Measurements from ENCODE around the gene TARBP2. TPM values are rescaled to one million over a fixed set of nuclear protein-coding genes. Genes with fewer than 3 reads are reported as not detected.
A peak's percentile ranks its signal among the peaks of the same experiment; 100 is the strongest.

Gene TARBP2
- total RNA-seq, 2 donors from 2014 or later: 21.7 to 44.0 TPM

- Mint-ChIP-seq H3K4me3 (peak overlapping the region; percentile 86), H3K27me3 (no peaks in the 10 kb centered on the region), H3K9me3 (no peaks in the 10 kb centered on the region), H3K27ac (peak overlapping the region; percentile 82), H3K4me1 (peaks cover 22% of the 10 kb centered on the region), H3K36me3 (ENCODE audit: low read depth) (no peaks in the 10 kb centered on the region)
- ATAC-seq (replicated peaks): no peak
These were observed 3.6 kb upstream of the TARBP2 start for GRCh38 chr12:53497461-53497860.

- no peak for ATAC-seq (replicated peaks)
- Mint-ChIP-seq H3K36me3 (ENCODE audit: low read depth) (no peaks in the 10 kb centered on the region), H3K27ac (peak overlapping the region; percentile 82), H3K9me3 (no peaks in the 10 kb centered on the region), H3K4me3 (peak overlapping the region; percentile 86), H3K4me1 (peaks cover 19% of the 10 kb centered on the region), H3K27me3 (no peaks in the 10 kb centered on the region)
These were observed 2.9 kb upstream of the TARBP2 start for GRCh38 chr12:53498235-53498630.

GRCh38 chr12:53499266-53500141, 1.6 kb upstream of the TARBP2 start, which contains the start of gene MAP3K12:
Gene MAP3K12 (minus strand): TSS chr12:53499458. CDS start chr12:53487391, 12,067 bp downstream.
- no peaks in the 10 kb centered on the region for H3K9me3 Mint-ChIP-seq
- peaks cover 10% of the 10 kb centered on the region for H3K4me1 Mint-ChIP-seq
- peak; percentile 14 for ATAC-seq (replicated peaks)
- H3K36me3 Mint-ChIP-seq (ENCODE audit: low read depth): peaks cover 4% of the 10 kb centered on the region
- peak within 1 kb of the TSS; percentile 85 for H3K27ac Mint-ChIP-seq
- H3K4me3 Mint-ChIP-seq: peak within 1 kb of the TSS; percentile 86
- no peaks in the 10 kb centered on the region for H3K27me3 Mint-ChIP-seq

- peaks cover 10% of the 10 kb centered on the region for H3K4me1 Mint-ChIP-seq
- H3K27me3 Mint-ChIP-seq: no peaks in the 10 kb centered on the region
- peak overlapping the region; percentile 85 for H3K27ac Mint-ChIP-seq
- H3K36me3 Mint-ChIP-seq (ENCODE audit: low read depth): peaks cover 11% of the 10 kb centered on the region
- peak overlapping the region; percentile 86 for H3K4me3 Mint-ChIP-seq
- H3K9me3 Mint-ChIP-seq: no peaks in the 10 kb centered on the region
- ATAC-seq (replicated peaks): no peak
These were observed 824 bp upstream of the TARBP2 start for GRCh38 chr12:53500142-53500775.

- ATAC-seq (replicated peaks): no peak
- peak overlapping the region; percentile 85 for H3K27ac Mint-ChIP-seq
- H3K4me3 Mint-ChIP-seq: peak overlapping the region; percentile 86
- H3K4me1 Mint-ChIP-seq: peaks cover 10% of the 10 kb centered on the region
- H3K9me3 Mint-ChIP-seq: no peaks in the 10 kb centered on the region
- H3K36me3 Mint-ChIP-seq (ENCODE audit: low read depth): peaks cover 25% of the 10 kb centered on the region
- H3K27me3 Mint-ChIP-seq: no peaks in the 10 kb centered on the region
These were observed 615 bp downstream of the TARBP2 start for GRCh38 chr12:53501615-53502181.

GRCh38 chr12:53502331-53502730, 1.2 kb downstream of the TARBP2 start:
- ATAC-seq (replicated peaks): no peak
- H3K4me3 Mint-ChIP-seq: peak overlapping the region; percentile 86
- H3K36me3 Mint-ChIP-seq (ENCODE audit: low read depth): peaks cover 31% of the 10 kb centered on the region
- H3K4me1 Mint-ChIP-seq: peaks cover 10% of the 10 kb centered on the region
- peak overlapping the region; percentile 85 for H3K27ac Mint-ChIP-seq
- no peaks in the 10 kb centered on the region for H3K9me3 Mint-ChIP-seq
- no peaks in the 10 kb centered on the region for H3K27me3 Mint-ChIP-seq

- ATAC-seq (replicated peaks): no peak
- peaks cover 10% of the 10 kb centered on the region for H3K4me1 Mint-ChIP-seq
- no peak overlapping the region for H3K4me3 Mint-ChIP-seq
- H3K27ac Mint-ChIP-seq: peak overlapping the region; percentile 48
- peaks cover 33% of the 10 kb centered on the region for H3K36me3 Mint-ChIP-seq (ENCODE audit: low read depth)
- H3K9me3 Mint-ChIP-seq: no peaks in the 10 kb centered on the region
- H3K27me3 Mint-ChIP-seq: no peaks in the 10 kb centered on the region
These were observed 2.1 kb downstream of the TARBP2 start for GRCh38 chr12:53502983-53503728.

GRCh38 chr12:53504004-53504920, 3.2 kb downstream of the TARBP2 start:
- H3K36me3 Mint-ChIP-seq (ENCODE audit: low read depth): peaks cover 33% of the 10 kb centered on the region
- H3K4me1 Mint-ChIP-seq: peaks cover 10% of the 10 kb centered on the region
- no peaks in the 10 kb centered on the region for H3K9me3 Mint-ChIP-seq
- H3K27ac Mint-ChIP-seq: peak overlapping the region; percentile 67
- H3K27me3 Mint-ChIP-seq: no peaks in the 10 kb centered on the region
- no peak for ATAC-seq (replicated peaks)
- H3K4me3 Mint-ChIP-seq: no peak overlapping the region

- Mint-ChIP-seq H3K36me3 (ENCODE audit: low read depth) (peaks cover 33% of the 10 kb centered on the region), H3K27me3 (no peaks in the 10 kb centered on the region), H3K4me1 (peaks cover 10% of the 10 kb centered on the region), H3K9me3 (no peaks in the 10 kb centered on the region), H3K4me3 (no peak overlapping the region), H3K27ac (no peak overlapping the region)
- ATAC-seq (replicated peaks): no peak
These were observed 4.0 kb downstream of the TARBP2 start for GRCh38 chr12:53505086-53505485.

- Mint-ChIP-seq H3K27ac (peak overlapping the region; percentile 62), H3K4me3 (no peak overlapping the region)
These were observed 4.7 kb downstream of the TARBP2 start for GRCh38 chr12:53505555-53506449.

GRCh38 chr12:53506450-53506785, 5.3 kb downstream of the TARBP2 start:
- Mint-ChIP-seq H3K36me3 (ENCODE audit: low read depth) (peaks cover 34% of the 10 kb centered on the region), H3K27ac (no peak overlapping the region), H3K27me3 (no peaks in the 10 kb centered on the region), H3K4me3 (no peak overlapping the region), H3K4me1 (peaks cover 10% of the 10 kb centered on the region), H3K9me3 (no peaks in the 10 kb centered on the region)
- no peak for ATAC-seq (replicated peaks)

More at GRCh38 chr12:53505555-53506449, 4.7 kb downstream of the TARBP2 start:
- Mint-ChIP-seq H3K36me3 (ENCODE audit: low read depth) (peaks cover 33% of the 10 kb centered on the region), H3K9me3 (no peaks in the 10 kb centered on the region), H3K27me3 (no peaks in the 10 kb centered on the region), H3K4me1 (peaks cover 10% of the 10 kb centered on the region)
- ATAC-seq (replicated peaks): no peak

GRCh38 chr12:53506881-53507602, 6.0 kb downstream of the TARBP2 start, which contains the start of gene NPFF:
Gene NPFF (minus strand): TSS chr12:53507484. CDS start chr12:53507474, 10 bp downstream.
- no peak for ATAC-seq (replicated peaks)
- Mint-ChIP-seq H3K9me3 (no peaks in the 10 kb centered on the region), H3K27ac (no peak within 1 kb of the TSS), H3K4me1 (peaks cover 7% of the 10 kb centered on the region), H3K27me3 (no peaks in the 10 kb centered on the region), H3K36me3 (ENCODE audit: low read depth) (peaks cover 38% of the 10 kb centered on the region), H3K4me3 (no peak within 1 kb of the TSS)

All from activated T-helper 17 cell treated with anti-CD3 and anti-CD28 coated beads, Interleukin-2, amount 50 U/mL, for 72 hours (primary cell).